Activated CD8-positive, alpha-beta memory T cell treated with anti-CD3 and anti-CD28 coated beads, Interleukin-2, amount 50 U/mL, for 4 hours (primary cell): ENCODE measurements around the gene CAPN13.

Experiments used
- DNase-seq: peaks from one replicate; pipeline ENCODE4 v3.0.0-alpha.2; 2020

CAPN13 gene

DNA sequence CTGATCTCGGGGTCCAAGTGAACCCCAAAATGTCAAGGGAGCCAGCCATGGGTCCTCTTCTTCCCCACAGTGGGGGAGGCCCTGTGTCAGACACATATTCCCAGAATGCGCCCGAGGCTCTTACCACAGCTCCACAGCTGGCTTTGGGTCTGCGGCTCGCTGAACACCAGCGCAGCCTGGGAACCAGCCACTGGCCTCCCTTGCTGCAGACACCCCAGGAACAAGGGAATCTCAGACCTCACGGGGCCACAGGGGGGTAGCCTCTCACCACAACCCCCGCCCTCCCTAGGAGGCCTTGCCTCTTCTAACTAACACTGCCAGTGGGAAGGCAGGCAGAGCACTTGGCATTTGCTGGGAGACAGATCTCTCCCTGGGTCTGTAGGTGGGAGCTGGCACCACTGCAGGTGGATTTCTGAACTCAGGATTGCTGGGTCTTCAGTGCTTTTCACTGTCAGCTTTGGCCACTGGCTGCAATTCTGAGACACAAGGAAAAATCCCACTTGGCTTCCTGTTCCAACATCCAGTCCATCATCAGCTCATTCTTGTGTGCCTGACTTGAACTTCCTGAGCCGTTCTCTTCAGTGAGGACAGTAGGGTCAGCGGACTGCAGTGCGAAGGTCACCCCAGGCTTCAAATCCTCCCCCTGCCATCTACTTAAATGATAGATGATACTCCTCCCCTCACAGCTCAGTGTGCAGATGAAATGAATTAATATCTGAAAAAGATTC lies 128.7 kb downstream of the CAPN13 start:
- DNase-seq, result no peak

GRCh38 chr2:30677861-30678385 lies 129.3 kb downstream of the CAPN13 start:
- DNase-seq, result no peak

DNA sequence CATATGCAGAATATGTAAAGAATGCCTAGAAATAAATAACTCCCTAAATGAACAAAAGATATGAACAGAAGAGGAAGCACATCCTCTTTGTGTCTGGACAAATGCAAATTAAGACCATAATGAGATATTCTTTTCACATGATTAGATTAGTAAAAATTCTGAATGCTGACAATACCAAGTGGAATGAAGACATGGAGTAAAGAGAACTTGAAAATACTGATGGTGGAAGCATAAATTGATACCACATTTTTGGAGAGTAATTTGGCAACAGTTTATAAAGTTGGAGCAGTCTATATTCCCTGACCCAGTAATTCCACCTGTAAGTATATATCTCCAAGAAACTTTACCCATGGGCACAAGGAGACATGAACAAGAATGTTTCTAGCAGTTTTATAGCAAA lies 130.0 kb downstream of the CAPN13 start:
- no peak for DNase-seq

GRCh38 chr2:30675758-30676157 lies 131.5 kb downstream of the CAPN13 start:
- no peak for DNase-seq

GRCh38 chr2:30673127-30673526 lies 134.1 kb downstream of the CAPN13 start:
- no peak for DNase-seq
